SJCRH30 (cell line): Measurements from ENCODE around the gene CDNF. TPM values are rescaled to one million over a fixed set of nuclear protein-coding genes. Genes with fewer than 3 reads are reported as not detected.
"Not testable (repeated sequence)": the region's sequence is repeated elsewhere in the genome, so short reads cannot be mapped to it uniquely, and the experiment has no call there.

ENCODE experiments used
- DNase-seq, 2 experiments: peaks; one replicate each; pipeline ENCODE4 v3.0.0-alpha.2; 2015 to 2020
- H3K27ac ChIP-seq: fragments of 250-450 bp; sonication (Bioruptor Pico); 2 replicates; pipeline ENCODE4 v1.5.1; 2020; ENCODE audit warnings: mild to moderate bottlenecking, moderate library complexity
- H3K27me3 ChIP-seq: fragments of 250-450 bp; sonication (Bioruptor Pico); 2 replicates; pipeline ENCODE4 v1.5.1; 2020; ENCODE audit warnings: mild to moderate bottlenecking, moderate library complexity
- H3K36me3 ChIP-seq: fragments of 250-450 bp; sonication (Bioruptor Pico); 2 replicates; pipeline ENCODE4 v1.5.1; 2020; ENCODE audit warnings: mild to moderate bottlenecking, moderate library complexity
- H3K4me1 ChIP-seq: fragments of 250-450 bp; sonication (Bioruptor Pico); 2 replicates; pipeline ENCODE4 v1.5.1; 2020; ENCODE audit warnings: mild to moderate bottlenecking, moderate library complexity
- H3K4me3 ChIP-seq: fragments of 250-450 bp; sonication (Bioruptor Pico); 2 replicates; pipeline ENCODE4 v1.5.1; 2020; ENCODE audit warnings: mild to moderate bottlenecking, moderate library complexity
- H3K9me3 ChIP-seq: fragments of 250-450 bp; sonication (Bioruptor Pico); replicated peaks from 2 replicates; pipeline ENCODE4 v1.5.1; 2020; ENCODE audit warnings: mild to moderate bottlenecking, moderate library complexity
- total RNA-seq: library from RNA; depleted of rRNA; stranded (reverse); fragments of >200 nt; shearing (Covaris generic); gene quantifications from 2 replicates; pipeline ENCODE4 v1.2.3, GENCODE V29; 2014; rRNA removed

CDNF gene
- 0.81 TPM in 1 of 2 replicates, not detected in the other for total RNA-seq

GRCh38 chr10:14837757-14838581, at the start of gene CDNF, which contains the start of the genes HSPA14 and MSANTD7:
Gene CDNF, minus strand, starts transcription at chr10:14838037. Its CDS starts 91 bp downstream, at chr10:14837946.
Gene HSPA14, plus strand, starts transcription at chr10:14838306. Its CDS starts 97 bp downstream, at chr10:14838403.
Gene MSANTD7, plus strand, starts transcription at chr10:14838306. Its CDS starts 3,979 bp downstream, at chr10:14842285.
- peak within 1 kb of the TSS; percentile 97 for H3K27ac ChIP-seq
- H3K27me3 ChIP-seq: no peaks in the 10 kb centered on the region
- peak within 1 kb of the TSS; percentile 88 for H3K4me3 ChIP-seq

GRCh38 chr10:14884082-14884481, 46.2 kb upstream of the CDNF start:
- no peak for DNase-seq
- Histone ChIP-seq H3K27ac (no peak overlapping the region), H3K36me3 (peaks cover 30% of the 10 kb centered on the region), H3K27me3 (no peaks in the 10 kb centered on the region), H3K9me3 (no peaks in the 10 kb centered on the region), H3K4me1 (no peaks in the 10 kb centered on the region), H3K4me3 (no peak overlapping the region)

More at GRCh38 chr10:14837757-14838581, at the start of gene CDNF, which contains the start of the genes HSPA14 and MSANTD7:
- Histone ChIP-seq H3K4me1 (no peaks in the 10 kb centered on the region), H3K9me3 (no peaks in the 10 kb centered on the region), H3K36me3 (peaks cover 30% of the 10 kb centered on the region)
- peak; percentile 97 to 98 for DNase-seq

GRCh38 chr10:14880229-14880628, 42.4 kb upstream of the CDNF start:
- Histone ChIP-seq H3K27ac (no peak overlapping the region), H3K4me1 (no peaks in the 10 kb centered on the region), H3K36me3 (peaks cover 14% of the 10 kb centered on the region), H3K4me3 (peak overlapping the region; percentile 90), H3K27me3 (no peaks in the 10 kb centered on the region), H3K9me3 (no peaks in the 10 kb centered on the region)
- no peak for DNase-seq

- Histone ChIP-seq H3K27ac (peak overlapping the region; percentile 89; the same call in 1 of the 2 replicates), H3K36me3 (peaks cover 14% of the 10 kb centered on the region), H3K9me3 (no peaks in the 10 kb centered on the region), H3K4me1 (no peaks in the 10 kb centered on the region), H3K27me3 (no peaks in the 10 kb centered on the region), H3K4me3 (peak overlapping the region; percentile 90)
- DNase-seq: peak in 1 of 2 experiments; percentile 18
Measured at GRCh38 chr10:14879928-14880193, 42.0 kb upstream of the CDNF start.

GRCh38 chr10:14879124-14879927, 41.5 kb upstream of the CDNF start:
- peak overlapping the region; percentile 90 for H3K4me3 ChIP-seq
- peak overlapping the region; percentile 89 for H3K27ac ChIP-seq
- no peaks in the 10 kb centered on the region for H3K9me3 ChIP-seq
- peaks cover 9% of the 10 kb centered on the region for H3K36me3 ChIP-seq
- DNase-seq: peak; percentile 27 to 40
- H3K4me1 ChIP-seq: no peaks in the 10 kb centered on the region
- H3K27me3 ChIP-seq: no peaks in the 10 kb centered on the region

- DNase-seq: peak; percentile 92 to 93
- H3K4me1 ChIP-seq: no peaks in the 10 kb centered on the region
- H3K27me3 ChIP-seq: no peaks in the 10 kb centered on the region
- H3K4me3 ChIP-seq: peak within 1 kb of the TSS; percentile 90
- peaks cover 7% of the 10 kb centered on the region for H3K36me3 ChIP-seq
- no peaks in the 10 kb centered on the region for H3K9me3 ChIP-seq
- peak within 1 kb of the TSS; percentile 89 for H3K27ac ChIP-seq
Measured at GRCh38 chr10:14878266-14879123, 40.7 kb upstream of the CDNF start, which contains the start of gene SUV39H2. Gene SUV39H2, plus strand, starts transcription at chr10:14878866. Its CDS starts 23 bp downstream, at chr10:14878889.

- no peak overlapping the region for H3K4me3 ChIP-seq
- no peak for DNase-seq
Measured at GRCh38 chr10:14876764-14877163, 38.9 kb upstream of the CDNF start.

GRCh38 chr10:14875941-14876340, 38.1 kb upstream of the CDNF start:
- peaks cover 8% of the 10 kb centered on the region for H3K36me3 ChIP-seq
- no peak overlapping the region for H3K4me3 ChIP-seq
- H3K27me3 ChIP-seq: no peaks in the 10 kb centered on the region
- no peaks in the 10 kb centered on the region for H3K9me3 ChIP-seq
- no peaks in the 10 kb centered on the region for H3K4me1 ChIP-seq
- no peak for DNase-seq
- H3K27ac ChIP-seq: no peak overlapping the region

More at GRCh38 chr10:14876764-14877163, 38.9 kb upstream of the CDNF start:
- Histone ChIP-seq H3K9me3 (no peaks in the 10 kb centered on the region), H3K27me3 (no peaks in the 10 kb centered on the region), H3K4me1 (no peaks in the 10 kb centered on the region), H3K36me3 (peaks cover 7% of the 10 kb centered on the region), H3K27ac (no peak overlapping the region)

GRCh38 chr10:14873090-14873760, 35.4 kb upstream of the CDNF start:
- Histone ChIP-seq H3K27ac (no peak overlapping the region), H3K36me3 (peaks cover 24% of the 10 kb centered on the region), H3K9me3 (no peaks in the 10 kb centered on the region), H3K4me1 (no peaks in the 10 kb centered on the region), H3K4me3 (no peak overlapping the region), H3K27me3 (no peaks in the 10 kb centered on the region)
- no peak for DNase-seq

- DNase-seq, H3K4me1 ChIP-seq: not testable (repeated sequence)
- peaks cover 17% of the 10 kb centered on the region for H3K36me3 ChIP-seq
Measured at GRCh38 chr10:14864871-14865270, 27.0 kb upstream of the CDNF start.

GRCh38 chr10:14864466-14864865, 26.6 kb upstream of the CDNF start:
- not testable (repeated sequence) for H3K27me3 ChIP-seq, DNase-seq, H3K9me3 ChIP-seq, H3K4me1 ChIP-seq, H3K27ac ChIP-seq, H3K4me3 ChIP-seq
- H3K36me3 ChIP-seq: peaks cover 14% of the 10 kb centered on the region

More at GRCh38 chr10:14864871-14865270, 27.0 kb upstream of the CDNF start:
- not testable (repeated sequence) for H3K9me3 ChIP-seq, H3K27ac ChIP-seq, H3K4me3 ChIP-seq, H3K27me3 ChIP-seq

GRCh38 chr10:14860791-14861190, 23.0 kb upstream of the CDNF start:
- no peak for DNase-seq
- Histone ChIP-seq H3K9me3 (no peaks in the 10 kb centered on the region), H3K27me3 (no peaks in the 10 kb centered on the region), H3K4me3 (no peak overlapping the region), H3K27ac (no peak overlapping the region), H3K4me1 (no peaks in the 10 kb centered on the region), H3K36me3 (peaks cover 10% of the 10 kb centered on the region)

GRCh38 chr10:14859775-14860174, 21.9 kb upstream of the CDNF start:
- Histone ChIP-seq H3K4me1 (no peaks in the 10 kb centered on the region), H3K36me3 (peaks cover 13% of the 10 kb centered on the region), H3K4me3 (no peak overlapping the region), H3K27ac (no peak overlapping the region), H3K9me3 (no peaks in the 10 kb centered on the region), H3K27me3 (no peaks in the 10 kb centered on the region)
- no peak for DNase-seq

- H3K36me3 ChIP-seq: peaks cover 12% of the 10 kb centered on the region; the same call in 1 of the 2 replicates
- no peak overlapping the region for H3K27ac ChIP-seq
- no peaks in the 10 kb centered on the region for H3K4me1 ChIP-seq
- H3K4me3 ChIP-seq: no peak overlapping the region
- no peak for DNase-seq
- H3K27me3 ChIP-seq: no peaks in the 10 kb centered on the region
- H3K9me3 ChIP-seq: no peaks in the 10 kb centered on the region
Measured at GRCh38 chr10:14859043-14859442, 21.2 kb upstream of the CDNF start.
